Right forelimb (tissue), 1 donor: ENCODE data around the gene SMIM24.
A peak's percentile ranks its signal among the peaks of the same experiment; 100 is the strongest.
"Not testable (repeated sequence)": the region's sequence is repeated elsewhere in the genome, so short reads cannot be mapped to it uniquely, and the experiment has no call there.

ENCODE experiments used
- DNase-seq: peaks from one replicate; pipeline ENCODE4 v3.0.0-alpha.2; 2018

Gene SMIM24

DNA sequence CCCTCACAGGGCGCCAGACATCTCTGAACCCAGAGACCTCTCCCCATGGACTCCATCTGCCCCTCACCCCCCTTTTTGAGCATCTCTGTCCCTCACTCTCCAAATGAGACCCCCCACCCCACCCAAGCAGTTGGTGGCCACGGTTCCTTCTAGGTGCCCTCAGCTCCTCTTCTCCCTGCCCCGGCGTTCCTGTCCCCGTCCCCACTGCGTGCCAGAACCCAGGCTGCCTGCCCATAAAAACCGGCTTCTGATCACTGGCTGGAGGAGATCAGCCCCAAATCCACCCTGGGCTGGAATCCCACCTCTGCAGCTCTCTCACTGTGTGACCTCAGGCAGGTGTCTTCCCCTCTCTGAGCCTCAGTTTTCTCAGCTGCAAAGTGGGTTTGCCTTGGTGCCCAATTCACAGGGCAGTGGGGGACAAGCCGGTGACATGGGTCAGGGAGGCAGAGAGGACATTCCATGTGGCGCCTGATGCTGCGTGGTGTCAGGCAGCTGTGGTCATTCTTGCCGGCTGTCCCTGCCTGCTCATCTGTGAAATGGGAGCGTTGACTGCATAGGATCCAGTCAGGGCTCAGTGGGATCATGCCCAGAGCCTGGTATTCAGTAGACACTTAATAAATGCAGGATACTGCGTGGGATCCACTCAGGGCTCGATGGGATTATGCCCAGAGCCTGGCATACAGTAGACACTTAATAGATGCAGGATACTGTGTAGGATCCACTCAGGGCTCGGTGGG, 25.5 kb downstream of the SMIM24 start:
- DNase-seq: no peak

- no peak for DNase-seq
Observed at GRCh38 chr19:3453840-3454239, 26.5 kb downstream of the SMIM24 start.

GRCh38 chr19:3452942-3453214, 27.4 kb downstream of the SMIM24 start:
- DNase-seq: not testable (repeated sequence)

- no peak for DNase-seq
Observed at GRCh38 chr19:3452171-3452941, 28.0 kb downstream of the SMIM24 start.

DNA sequence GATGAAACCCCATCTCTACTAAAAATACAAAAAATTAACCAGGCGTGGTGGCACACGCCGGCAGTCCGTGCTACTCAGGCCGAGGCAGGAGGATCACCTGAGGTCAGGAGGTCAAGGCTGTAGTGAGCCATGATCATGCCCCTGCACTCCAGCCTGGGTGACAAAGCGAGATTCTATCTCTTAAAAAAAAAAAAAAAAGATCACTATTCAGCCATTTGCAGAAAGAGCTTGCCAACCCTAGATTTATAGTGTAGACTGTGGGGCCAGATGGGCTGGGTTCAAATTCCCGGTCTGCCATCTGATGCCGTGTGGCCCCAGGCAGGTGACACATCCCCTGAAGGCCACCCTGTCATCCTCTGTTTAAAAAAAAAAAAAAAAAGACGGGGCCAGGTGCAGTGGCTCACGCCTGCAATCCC, 28.9 kb downstream of the SMIM24 start:
- no peak for DNase-seq

- no peak for DNase-seq
Observed at GRCh38 chr19:3450796-3451411, 29.4 kb downstream of the SMIM24 start.

DNA sequence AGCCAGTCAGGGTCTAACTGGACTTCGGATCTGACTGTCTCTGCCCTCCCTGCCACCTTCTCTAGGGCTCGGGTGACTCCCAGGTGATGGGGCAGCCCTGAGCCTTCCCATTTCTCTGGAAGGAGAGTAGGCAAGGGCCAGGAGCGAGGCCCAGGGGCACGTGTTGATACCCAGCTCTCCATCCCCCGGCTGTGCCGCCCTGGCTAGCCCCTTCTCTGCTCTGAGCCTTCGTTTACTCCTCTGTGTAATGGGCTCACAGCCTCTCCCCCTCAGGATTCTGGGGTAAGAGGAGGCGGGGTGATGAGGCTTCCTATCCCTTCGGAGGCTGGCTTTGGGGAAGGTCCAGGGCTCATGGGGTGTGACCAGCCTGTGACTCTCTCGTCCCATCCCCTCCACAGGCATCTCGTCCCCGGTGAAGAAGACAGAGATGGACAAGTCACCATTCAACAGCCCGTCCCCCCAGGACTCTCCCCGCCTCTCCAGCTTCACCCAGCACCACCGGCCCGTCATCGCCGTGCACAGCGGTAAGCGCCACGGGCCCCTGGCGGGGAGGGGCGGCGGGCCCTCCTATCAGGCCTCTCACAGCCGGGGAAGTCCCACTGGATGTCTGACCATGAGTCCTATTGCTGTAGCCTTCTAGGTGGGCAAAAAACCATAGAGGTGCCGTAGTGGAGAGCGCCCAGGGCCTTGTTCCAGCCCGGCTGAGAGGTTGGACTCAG, 31.6 kb downstream of the SMIM24 start:
- DNase-seq: no peak

- not testable (repeated sequence) for DNase-seq
Observed at GRCh38 chr19:3446657-3447056, 33.7 kb downstream of the SMIM24 start.

- DNase-seq: no peak
Observed at GRCh38 chr19:3444695-3445234, 35.6 kb downstream of the SMIM24 start.

GRCh38 chr19:3443840-3444694, 36.3 kb downstream of the SMIM24 start:
- DNase-seq: peak; percentile 81

GRCh38 chr19:3442487-3443071, 37.7 kb downstream of the SMIM24 start:
- no peak for DNase-seq

GRCh38 chr19:3441986-3442329, 38.4 kb downstream of the SMIM24 start:
- DNase-seq: no peak

DNA sequence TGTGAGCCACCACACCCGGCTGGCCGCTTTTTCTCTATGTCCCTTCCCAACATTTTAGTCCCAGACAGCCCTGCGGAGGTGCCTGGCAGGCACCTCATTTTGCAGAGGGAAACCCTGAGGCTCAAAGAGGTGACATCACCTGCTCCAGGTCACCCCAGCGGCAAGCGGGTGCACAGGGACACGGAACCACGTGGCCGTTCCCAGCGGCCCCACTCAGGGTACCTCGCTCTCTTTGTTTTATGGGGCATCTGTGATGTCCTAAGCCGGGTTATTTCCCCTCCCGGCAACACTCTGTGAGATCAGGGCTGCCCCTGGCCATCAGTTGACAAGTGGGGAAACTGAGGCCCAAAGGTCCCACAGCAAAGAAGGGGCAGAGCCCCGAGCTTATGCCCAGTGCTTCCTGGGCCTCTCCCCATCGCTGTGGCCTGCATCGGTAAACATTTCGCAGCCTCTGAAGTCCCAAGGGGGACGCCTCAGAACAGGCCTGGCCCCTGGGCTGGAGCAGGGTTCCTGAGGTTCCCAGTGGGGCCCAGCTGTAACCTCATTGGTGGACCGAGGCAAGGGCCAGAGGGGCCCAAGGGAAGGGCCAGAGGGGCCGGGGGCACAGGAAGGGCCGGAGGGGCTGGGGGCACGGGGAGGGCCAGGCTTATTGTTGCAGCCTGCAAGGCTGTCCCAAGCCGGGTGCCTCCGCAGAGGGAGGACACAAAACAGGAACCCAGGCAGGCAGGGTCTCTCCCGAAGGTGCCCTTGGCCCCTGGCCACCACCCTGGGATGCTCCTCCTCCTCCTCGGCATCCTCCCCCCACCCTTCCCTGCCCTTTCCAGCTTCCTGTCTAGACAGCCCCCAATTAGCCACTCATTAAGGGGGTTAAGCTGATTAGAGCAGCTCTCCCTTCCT, 39.0 kb downstream of the SMIM24 start:
- DNase-seq: no peak

DNA sequence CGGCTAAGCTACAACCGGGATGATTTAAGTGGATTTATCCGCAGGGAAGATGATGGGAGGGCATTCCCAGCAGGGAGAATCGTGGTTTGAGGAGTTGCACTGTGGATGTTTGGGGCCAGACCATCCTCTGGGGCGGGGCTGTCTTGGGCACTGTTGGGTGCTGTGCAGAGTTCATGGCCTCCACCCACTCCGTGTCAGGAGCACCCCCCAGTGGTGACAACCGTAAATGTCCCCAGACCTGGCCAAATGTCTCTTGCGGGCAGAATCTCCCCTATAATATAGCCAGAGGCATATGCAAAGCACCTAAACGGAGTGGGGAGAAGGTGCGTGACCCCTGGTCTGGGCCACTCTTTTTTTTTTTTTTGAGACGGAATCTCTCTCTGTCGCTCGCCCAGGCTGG, 40.2 kb downstream of the SMIM24 start:
- no peak for DNase-seq

GRCh38 chr19:3434630-3435553, 45.4 kb downstream of the SMIM24 start:
- peak; percentile 96 for DNase-seq

GRCh38 chr19:3433805-3434540, 46.4 kb downstream of the SMIM24 start:
- no peak for DNase-seq

DNA sequence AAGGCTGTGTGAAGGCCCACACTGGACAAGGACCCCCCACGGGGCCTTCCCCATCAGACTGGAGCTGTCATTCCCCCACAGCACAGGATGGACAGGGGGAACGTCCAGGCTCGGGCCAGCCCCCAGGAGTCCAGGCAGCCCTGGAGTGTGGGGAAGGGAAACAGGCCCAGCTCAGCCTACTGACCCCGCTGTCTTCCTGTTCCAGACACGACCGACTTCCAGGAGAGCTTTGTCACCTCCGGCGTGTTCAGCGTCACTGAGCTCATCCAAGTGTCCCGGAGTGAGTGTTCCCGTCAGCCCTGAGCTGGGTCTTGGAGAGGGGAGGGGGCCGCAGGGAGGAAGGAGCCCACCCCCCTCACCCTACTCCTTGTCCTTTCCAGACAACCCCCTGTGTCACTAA, 47.0 kb downstream of the SMIM24 start:
- no peak for DNase-seq

GRCh38 chr19:3431760-3432397, 48.4 kb downstream of the SMIM24 start:
- DNase-seq: no peak

- not testable (repeated sequence) for DNase-seq
Observed at GRCh38 chr19:3430366-3430680, 50.0 kb downstream of the SMIM24 start.
